T-helper 1 cell treated with Interleukin-12 subunit alpha and Interleukin-12 subunit beta and Interleukin-4 antibody, amounts not matched to agents 30 ng/mL and 1 ng/mL, for 36 hours (primary cell): ENCODE measurements around the gene ANXA7. TPM values are rescaled to one million over a fixed set of nuclear protein-coding genes. Genes with fewer than 3 reads are reported as not detected.
"Not testable (repeated sequence)": the region's sequence is repeated elsewhere in the genome, so short reads cannot be mapped to it uniquely, and the experiment has no call there.

Experiments
- intact Hi-C: fragments of 100-400 bp; cut with micrococcal nuclease; formaldehyde crosslinking; loops from one replicate; pipeline ENCODE4 v1.15.1; 2024
- total RNA-seq: library from RNA; stranded (reverse); gene quantifications from 2 replicates; pipeline ENCODE4 v1.2.3, GENCODE V29; 2022

ANXA7 gene
- total RNA-seq, 1 donor from 2014 or later: 132 TPM

- intact Hi-C loops: no loop called here
These were observed 4.8 kb downstream of the ANXA7 start for GRCh38 chr10:73408978-73409521.

GRCh38 chr10:73408061-73408460 is 5.8 kb downstream of the ANXA7 start:
- intact Hi-C loops: no loop called here

DNA sequence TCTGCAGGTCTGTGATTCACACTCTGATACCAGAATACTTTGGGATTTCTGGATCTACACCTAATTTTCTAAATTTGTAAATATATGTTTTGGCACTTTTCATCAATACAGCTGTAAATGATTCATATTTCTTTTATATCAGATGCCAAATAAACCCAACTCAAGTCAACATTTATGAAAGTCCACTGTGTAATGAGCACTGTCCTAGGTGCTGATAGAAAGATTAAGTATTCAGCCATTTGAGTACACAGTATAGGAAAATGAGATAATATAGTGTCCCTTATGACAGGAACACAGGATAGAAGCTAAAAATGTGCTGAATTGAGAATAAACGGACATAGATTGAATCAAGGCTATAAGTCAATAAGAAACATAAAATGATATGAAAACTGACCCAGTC is 6.4 kb downstream of the ANXA7 start:
- intact Hi-C loops: no loop called here

GRCh38 chr10:73406846-73407245 is 7.0 kb downstream of the ANXA7 start:
- intact Hi-C loops: no loop called here

- intact Hi-C loops: no loop called here
These were observed 8.3 kb downstream of the ANXA7 start for GRCh38 chr10:73405556-73405955.

GRCh38 chr10:73404690-73405089 is 9.2 kb downstream of the ANXA7 start:
- intact Hi-C loops: no loop called here

DNA sequence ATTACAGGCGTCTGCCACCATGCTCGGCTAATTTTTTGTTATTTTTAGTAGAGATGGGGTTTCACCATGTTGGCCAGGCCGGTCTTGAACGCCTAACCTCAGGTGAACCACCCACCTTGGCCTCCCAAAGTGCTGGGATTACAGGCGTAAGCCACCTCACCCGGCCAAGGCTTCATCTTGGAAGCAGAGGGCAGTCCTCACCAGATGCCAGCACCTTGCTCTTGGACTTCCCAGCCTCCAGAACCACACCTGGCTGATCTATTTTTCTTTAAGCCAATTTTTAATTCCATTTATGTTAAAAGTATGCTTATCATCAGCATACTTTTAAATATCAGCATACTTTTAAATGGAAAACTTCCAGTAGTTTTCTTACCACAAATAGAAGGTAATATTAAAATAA is 12.2 kb downstream of the ANXA7 start:
- intact Hi-C loops: no loop called here

DNA sequence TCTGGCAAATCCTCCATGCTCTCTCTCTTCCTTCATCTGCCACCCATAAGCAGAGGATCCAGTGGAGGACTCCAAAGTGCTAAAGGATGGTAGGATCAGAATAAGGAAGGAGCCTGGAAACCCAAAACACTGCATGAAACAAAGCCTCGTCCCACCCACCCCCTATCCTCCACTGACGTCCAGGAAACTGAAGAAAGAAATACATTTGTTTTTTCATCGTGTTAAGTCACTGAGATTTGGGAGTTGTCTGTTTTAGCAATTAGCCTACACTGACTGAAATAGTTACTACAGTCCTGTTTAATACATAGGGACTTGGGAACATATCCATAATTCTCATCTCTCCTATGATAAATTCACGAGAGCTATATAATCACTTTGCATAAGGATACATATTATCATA is 14.8 kb downstream of the ANXA7 start:
- intact Hi-C loops: no loop called here

DNA sequence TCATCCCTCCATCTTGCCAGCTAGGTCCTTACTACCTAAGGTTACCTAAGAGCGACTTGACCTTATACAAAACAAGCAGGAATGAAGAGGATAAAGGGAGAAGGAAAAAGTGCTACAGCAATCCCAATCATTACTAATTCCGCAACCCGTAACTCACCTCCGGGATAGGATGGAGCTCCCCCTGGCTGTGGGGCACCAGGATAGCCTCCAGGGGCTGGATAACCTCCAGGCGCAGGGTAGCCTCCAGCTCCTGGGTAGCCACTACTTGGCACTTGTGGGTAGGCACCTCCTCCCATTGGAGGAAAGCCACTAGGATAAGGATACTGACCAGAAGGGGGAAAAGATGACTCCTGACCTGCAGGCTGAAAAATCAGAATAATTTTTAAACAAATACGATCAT is 15.8 kb downstream of the ANXA7 start:
- intact Hi-C loops: no loop called here

DNA sequence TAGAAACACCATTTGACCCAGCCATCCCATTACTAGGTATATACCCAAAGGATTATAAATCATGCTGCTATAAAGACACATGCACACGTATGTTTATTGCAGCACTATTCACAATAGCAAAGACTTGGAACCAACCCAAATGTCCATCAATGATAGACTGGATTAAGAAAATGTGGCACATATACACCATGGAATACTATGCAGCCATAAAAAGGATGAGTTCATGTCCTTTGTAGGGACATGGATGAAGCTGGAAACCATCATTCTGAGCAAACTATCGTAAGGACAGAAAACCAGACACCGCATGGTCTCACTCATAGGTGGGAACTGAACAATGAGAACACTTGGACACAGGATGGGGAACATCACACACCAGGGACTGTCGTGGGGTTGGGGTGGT is 19.5 kb downstream of the ANXA7 start:
- intact Hi-C loops: not testable (repeated sequence)

GRCh38 chr10:73388228-73388627 is 25.6 kb downstream of the ANXA7 start:
- intact Hi-C loops: no loop called here

- intact Hi-C loops: no loop called here
These were observed 27.3 kb downstream of the ANXA7 start for GRCh38 chr10:73386583-73386982.

DNA sequence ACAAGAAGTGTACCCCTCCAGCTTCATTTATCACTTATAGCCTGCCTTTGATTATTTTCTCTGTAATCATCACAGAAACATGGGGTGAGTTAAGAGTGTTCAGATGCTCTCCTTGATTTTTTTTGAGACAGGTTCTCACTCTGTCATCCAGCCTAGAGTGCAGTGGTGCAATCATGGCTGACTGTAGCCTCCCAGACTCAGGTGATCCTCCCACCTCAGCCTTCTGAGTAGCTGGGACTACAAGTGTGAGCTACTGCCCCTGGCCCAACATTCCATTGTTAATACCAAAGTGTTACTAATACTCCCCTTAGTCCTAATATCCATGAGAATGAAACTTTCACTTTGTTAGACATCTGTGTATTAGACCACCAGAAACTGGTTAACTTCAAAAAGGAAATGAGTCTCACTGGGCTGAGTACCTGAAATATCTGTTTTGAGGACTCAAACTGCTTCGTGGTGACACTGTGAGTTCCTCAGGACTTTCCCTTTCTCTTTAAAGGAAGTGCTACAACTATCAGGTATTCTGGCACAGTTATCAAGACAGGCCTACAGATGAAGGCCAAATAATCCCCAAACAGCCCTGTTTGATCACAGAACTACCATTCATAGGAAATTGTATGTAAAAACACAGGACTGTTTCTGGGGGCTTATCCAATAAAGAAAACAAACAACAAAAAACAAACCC is 34.7 kb downstream of the ANXA7 start:
- intact Hi-C loops: no loop called here

GRCh38 chr10:73376679-73377078 is 37.2 kb downstream of the ANXA7 start:
- intact Hi-C loops: no loop called here

DNA sequence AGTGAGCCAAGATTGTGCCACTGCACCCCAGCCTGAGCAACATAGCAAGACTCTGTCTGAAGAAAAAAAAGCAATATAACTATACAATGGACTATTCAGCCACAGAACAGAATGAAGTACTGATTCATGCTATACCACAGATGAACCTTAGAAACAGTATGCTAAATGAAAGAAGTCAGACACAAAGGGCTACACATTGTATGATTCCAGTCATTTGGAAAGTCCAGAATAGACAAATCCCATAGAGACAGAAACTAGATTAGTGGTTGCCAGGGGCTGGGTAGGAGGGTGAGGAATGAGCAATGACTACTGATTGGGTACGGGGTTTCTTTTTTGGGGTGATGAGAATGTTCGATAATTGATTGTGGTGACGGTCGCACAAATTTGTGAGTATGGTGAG is 45.6 kb downstream of the ANXA7 start:
- intact Hi-C loops: no loop called here

- intact Hi-C loops: no loop called here
These were observed 47.2 kb downstream of the ANXA7 start for GRCh38 chr10:73366381-73367298.

GRCh38 chr10:73364964-73365363 is 48.9 kb downstream of the ANXA7 start:
- intact Hi-C loops: no loop called here

DNA sequence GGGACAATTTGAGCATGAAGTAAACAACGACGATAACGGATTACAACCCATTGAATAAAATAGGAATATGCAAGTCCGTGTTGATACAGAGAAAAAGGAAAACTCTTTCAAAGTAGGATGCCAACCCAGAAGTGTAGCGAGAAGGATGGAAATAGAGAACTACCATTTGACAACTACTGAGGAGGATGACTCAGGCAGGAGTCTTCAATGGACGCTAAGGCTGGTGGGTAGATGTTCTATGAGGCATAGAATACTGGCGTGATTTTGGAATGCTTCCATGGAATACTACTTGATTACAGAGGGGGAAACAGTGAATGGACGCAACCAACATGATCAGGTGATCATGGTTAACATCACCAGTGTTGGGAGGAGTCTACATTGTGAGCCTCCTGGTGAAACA is 54.4 kb downstream of the ANXA7 start:
- intact Hi-C loops: loop anchor here (2.0 to 5.0 kb wide), 4 partner anchors 15 to 1002 kb away; partner anchors contain the start of genes P4HA1 and SEC24C

DNA sequence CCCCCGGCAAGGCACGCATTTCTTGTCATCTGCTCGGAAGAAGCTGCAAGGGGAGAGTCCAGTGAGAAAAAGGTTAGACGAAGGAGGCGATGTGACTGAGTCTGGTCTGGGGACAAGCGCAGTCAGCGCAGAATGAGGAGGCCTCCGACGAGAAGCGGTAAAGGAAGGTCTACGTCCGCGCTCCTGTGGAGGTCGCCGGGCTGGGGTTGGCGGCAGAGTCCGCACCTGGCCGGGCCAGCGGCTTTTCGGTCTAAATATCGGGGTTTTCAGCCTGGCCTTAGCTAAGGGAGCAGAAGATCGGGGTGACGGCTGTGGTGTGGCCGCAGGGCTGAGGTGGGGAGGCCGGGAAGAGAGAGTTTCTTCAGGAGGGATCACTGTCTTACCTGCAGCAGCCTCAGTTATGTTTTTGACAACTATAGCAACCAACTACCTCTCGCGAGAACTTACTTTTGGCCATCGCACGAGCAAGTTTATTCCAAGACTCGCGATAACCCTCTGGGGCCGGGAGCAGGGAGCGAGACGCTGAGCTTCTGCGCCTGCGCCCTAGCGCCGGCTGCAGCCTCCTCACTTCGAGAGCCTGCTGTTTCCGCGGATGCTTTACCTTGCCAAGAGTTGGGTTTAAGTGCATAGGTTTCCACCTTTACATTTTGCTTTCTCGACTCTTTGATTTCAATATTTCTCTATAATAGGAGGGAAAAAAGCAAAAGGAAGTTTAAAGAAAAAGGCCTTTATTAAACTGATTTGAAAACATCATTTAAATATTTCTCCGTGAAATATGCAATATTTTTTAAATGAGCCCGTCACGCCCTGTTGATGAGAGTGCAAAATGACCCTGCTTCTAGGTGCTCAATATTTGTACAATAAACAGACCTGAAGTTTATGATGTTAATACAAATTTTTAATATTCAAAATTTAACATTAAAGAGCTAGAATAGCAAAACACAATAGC is 55.3 kb downstream of the ANXA7 start, which contains the start of gene CFAP70:
TSS of gene CFAP70 (minus strand) at position 534 of the 949 bp plus-strand sequence. CDS start 4,068 bp downstream, outside the sequence.
- intact Hi-C loops: loop anchor here (1.0 to 5.0 kb wide), 10 partner anchors 16 to 1001 kb away; partner anchors contain the start of genes ANXA7, DNAJC9, ECD and FAM149B1

- intact Hi-C loops: loop anchor here (1.0 to 5.0 kb wide), 10 partner anchors 17 to 1001 kb away; partner anchors contain the start of genes ANXA7, DNAJC9, ECD and FAM149B1
These were observed 56.0 kb downstream of the ANXA7 start for GRCh38 chr10:73357821-73358220.

GRCh38 chr10:73357166-73357565 is 56.7 kb downstream of the ANXA7 start:
- intact Hi-C loops: loop anchor here (5.0 kb wide), 1 partner anchor 1000 kb away; no protein-coding TSS in a partner anchor
